Fibroblast of lung (primary cell): ENCODE measurements around the gene MRPS26.

Experiments
- EZH2 ChIP-seq: IDR thresholded peaks from 2 replicates; pipeline ENCODE4 v1.5.1; 2012; ENCODE audit warnings: low read length, control low read depth, mild to moderate bottlenecking; ENCODE audit errors: missing control alignments
- TF ChIP-seq, protein P1 (sequence below), 2 donors: IDR thresholded peaks in 1 of 2; conservative IDR thresholded peaks in 1 of 2; 1 replicate in 1 of 2; 2 replicates in 1 of 2; pipeline ENCODE4 v1.5.1; 2011 to 2012; ENCODE audit warnings: low read length in 2 of 2, control low read depth in 1 of 2, inconsistent platforms in 1 of 2, low read depth in 1 of 2, mild to moderate bottlenecking in 1 of 2

DNA sequence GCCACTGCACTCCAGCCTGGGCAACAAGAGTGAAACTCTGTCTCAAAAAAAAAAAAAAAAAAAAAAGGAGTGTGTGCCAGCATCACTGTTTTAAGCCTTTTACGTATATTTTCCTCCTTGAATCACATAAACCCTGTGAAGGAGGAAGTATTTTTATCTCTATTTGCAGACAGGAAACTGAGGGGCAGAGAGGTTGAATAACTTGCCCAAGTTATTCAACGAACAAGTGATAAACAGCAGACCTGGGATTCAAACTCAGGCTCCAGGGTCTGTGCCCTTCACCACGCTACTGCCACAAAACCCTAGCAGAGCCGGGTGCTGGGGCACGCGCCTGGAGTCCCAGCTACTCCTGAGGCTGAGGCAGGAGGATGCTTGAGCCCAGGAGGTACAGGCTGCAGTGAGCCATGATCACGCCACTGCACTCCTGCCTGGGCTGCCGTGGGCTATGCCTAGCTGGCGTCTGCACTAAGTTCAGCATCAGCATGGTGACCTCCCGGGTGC is 48.1 kb downstream of the MRPS26 start:
- TF ChIP-seq, protein P1, sequence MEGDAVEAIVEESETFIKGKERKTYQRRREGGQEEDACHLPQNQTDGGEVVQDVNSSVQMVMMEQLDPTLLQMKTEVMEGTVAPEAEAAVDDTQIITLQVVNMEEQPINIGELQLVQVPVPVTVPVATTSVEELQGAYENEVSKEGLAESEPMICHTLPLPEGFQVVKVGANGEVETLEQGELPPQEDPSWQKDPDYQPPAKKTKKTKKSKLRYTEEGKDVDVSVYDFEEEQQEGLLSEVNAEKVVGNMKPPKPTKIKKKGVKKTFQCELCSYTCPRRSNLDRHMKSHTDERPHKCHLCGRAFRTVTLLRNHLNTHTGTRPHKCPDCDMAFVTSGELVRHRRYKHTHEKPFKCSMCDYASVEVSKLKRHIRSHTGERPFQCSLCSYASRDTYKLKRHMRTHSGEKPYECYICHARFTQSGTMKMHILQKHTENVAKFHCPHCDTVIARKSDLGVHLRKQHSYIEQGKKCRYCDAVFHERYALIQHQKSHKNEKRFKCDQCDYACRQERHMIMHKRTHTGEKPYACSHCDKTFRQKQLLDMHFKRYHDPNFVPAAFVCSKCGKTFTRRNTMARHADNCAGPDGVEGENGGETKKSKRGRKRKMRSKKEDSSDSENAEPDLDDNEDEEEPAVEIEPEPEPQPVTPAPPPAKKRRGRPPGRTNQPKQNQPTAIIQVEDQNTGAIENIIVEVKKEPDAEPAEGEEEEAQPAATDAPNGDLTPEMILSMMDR (conservative IDR thresholded peaks at IDR 0.05 in 1 of 2, IDR thresholded peaks at IDR 0.05 in 1 of 2; ENCODE audit: low read depth in 1 of 2, low read length in 2 of 2): no peak
- no peak for TF ChIP-seq EZH2
